RCC 7860 (cell line): Measurements from ENCODE around the gene KRTAP5-3.

Experiments used
- DNase-seq: peaks from one replicate; pipeline ENCODE4 v3.0.0-alpha.2; 2015; ENCODE audit warnings: low spot score
- FAIRE-seq: peaks from 2 replicates; lab custom pipeline; 2012; peaks lifted over from hg19 to GRCh38; lab: Jason Lieb, UNC

The KRTAP5-3 gene

DNA sequence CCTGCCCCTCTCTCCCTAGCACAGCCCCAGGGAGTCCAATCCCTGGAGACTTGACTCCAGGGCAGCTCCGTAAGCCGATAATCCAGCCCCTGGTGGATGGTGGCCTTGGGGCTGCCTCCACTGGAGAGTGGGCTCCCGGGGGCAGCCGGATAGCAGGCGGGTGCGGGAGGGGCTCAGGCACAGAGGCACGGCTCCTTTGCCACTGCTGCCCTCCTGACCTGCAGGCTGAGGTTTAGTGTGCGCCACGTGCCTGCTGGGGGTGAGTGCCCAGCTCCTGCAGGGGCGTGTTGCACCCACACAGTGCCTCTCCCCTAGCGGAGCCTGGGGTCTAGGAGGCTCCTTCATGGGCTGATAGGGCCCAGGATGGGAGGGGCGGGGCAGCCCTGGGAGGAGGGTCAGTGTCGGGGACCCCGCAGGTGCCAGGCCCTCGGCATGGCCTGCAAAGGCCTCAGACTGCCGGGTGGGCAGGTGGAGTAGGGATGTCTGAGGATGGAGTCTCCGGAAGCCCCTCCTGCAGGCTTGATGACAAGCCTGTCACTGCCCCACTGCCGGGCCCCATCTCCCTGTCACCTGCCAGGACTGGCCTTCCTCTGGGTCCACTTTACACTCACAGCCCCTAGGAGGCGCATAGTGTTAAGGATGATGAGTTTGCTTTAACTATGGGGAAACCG, 41.7 kb downstream of the KRTAP5-3 start:
- no peak for FAIRE-seq

DNA sequence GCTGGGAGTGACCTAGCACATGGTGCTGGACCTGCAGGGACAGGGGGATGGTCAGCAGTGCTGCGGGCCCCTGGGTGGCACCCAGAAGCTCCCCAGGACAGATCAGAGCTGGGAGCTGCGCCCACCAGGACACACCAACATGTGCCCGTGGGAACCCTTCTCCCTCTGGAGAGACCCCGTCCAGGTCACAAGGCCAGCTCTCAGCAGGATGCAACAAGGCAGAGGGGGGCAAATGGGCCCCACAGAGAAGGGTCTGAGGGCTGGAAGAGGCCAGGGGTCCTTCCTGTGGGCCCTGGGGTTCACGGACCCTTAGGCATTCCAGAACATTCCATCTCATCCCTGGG, 42.4 kb downstream of the KRTAP5-3 start:
- DNase-seq = no peak
- no peak for FAIRE-seq

More for the DNA sequence above, 41.7 kb downstream of the KRTAP5-3 start:
- no peak for DNase-seq

DNA sequence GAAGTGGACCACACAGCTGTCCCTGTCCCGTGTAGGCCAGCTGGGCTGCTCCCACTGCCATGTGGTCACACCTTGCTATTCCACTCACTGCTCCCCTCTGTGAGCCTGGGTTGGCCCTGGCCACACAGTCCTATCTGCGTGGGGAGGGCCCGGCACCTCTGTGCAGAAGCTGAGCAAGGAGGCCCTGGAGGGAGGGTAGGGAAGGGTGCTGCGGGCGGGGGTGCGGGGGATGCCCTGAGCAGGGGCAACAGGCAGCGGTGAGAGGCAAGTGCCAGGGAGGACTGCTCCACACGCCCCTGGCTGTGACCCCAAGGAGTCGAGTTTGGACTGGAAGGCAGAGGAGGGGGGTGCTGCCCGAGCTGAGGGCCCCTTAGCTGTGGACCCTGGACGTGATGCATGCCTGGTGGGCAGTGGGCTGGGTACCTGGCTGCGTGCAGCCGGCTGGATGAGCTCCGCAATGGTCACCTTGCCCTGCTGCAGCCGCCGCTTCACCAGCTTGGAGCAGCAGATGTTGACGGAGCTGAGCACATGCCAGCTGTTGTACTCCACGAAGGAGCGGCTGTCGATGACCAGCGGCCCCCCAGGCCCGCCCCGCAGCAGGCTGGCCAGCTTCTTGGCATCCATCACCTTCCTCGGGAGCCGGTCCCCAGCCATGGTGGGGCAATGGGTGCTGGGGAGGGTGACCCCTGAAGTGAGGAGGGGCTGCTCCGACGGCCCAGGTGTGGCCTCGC, 42.9 kb downstream of the KRTAP5-3 start:
- DNase-seq (no peak), FAIRE-seq (no peak)

DNA sequence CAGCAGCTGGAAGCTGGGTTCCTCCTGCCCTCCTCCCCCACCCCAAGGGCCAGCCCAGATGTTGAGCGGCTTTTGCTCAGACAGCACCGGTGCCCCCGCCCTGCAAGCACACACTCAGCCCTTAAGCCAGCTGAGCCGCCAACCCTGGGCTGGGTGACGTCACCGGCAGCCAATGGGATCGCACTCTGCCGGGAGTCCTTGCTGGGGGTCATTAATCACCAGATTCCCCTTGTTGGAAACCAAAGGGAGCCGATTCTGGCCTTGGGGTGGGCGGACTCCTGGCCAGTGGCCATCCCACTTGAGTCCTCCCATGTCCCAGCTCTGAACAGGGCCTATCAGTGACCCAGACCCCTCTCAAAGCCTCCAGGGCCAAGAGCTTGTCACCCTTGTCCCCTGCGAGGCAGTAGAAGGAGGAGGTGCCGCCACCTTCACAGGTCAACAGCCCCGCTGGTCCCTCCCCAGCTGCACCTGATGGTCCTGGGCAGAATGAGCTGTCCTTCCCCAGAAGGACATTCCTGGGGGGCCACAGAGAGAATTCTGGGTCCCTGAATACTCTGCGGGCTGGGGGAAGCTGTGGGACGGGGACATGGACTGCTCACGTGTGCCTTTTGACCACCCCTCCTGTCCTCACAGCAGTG, 43.6 kb downstream of the KRTAP5-3 start:
- DNase-seq (peak; percentile 67), FAIRE-seq (no peak)

DNA sequence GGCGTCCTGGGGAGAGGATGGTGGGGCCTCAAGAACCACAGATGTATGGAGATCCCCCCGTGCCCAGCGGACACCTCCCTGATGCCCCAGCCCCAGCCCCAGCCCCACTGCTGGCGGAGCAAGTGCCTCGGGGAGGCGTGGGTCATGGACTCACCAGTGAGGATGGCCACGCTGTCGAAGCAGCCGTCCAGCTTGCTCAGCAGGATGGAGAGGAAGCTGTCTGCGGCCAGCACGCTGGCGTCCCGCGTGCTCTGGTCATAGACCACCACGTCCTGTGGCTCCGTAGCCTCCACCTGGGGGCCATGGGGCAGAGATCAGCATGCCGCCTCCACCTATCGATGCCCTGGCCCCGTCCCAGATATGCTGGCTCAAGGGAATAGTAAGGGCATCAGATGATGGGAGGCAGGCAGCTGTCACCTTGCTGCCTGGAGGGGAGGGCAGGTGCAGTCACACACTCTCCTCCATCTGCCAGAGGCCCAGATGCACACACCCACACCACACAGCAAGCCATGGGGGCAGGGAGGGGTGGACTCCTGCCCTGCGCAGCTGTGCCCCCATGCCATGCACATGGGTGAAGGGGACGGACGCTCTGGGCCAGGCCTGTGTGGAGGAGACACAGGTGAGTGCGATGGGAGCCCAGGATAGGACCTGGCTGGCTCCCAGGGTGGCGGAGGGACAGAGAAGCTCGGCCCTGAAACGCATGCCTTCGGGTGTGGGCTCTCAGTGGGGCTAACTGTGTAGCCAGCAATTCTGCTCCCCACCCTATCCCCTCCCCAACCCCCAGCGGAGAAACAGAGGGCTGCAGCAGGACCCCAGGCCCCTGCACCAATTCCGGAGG, 44.3 kb downstream of the KRTAP5-3 start:
- FAIRE-seq (no peak), DNase-seq (no peak)

DNA sequence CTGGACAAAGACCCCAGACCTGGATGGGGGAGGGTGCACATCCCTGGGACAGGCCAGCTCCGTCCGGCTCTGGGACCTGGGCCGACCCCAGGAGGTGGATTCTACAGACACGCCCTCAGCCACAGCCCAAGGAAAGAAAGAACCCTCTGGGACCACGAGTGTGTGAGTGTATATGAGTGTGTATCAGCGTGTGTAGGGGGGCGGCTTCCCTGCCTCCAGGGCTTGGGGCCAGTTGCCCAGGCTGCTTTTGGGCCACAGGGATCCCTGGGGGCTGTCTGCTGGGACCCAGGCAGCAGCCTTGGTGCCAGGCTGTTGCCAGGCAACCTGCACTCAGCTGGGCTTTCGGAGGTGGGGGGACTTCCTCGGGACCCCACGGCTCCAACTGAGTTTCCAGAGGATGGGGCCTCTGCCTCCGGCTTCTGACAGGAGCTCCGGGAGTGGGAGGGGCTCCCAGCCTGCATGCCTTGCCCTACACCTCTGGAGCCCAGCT, 45.1 kb downstream of the KRTAP5-3 start:
- FAIRE-seq (no peak), DNase-seq (no peak)

DNA sequence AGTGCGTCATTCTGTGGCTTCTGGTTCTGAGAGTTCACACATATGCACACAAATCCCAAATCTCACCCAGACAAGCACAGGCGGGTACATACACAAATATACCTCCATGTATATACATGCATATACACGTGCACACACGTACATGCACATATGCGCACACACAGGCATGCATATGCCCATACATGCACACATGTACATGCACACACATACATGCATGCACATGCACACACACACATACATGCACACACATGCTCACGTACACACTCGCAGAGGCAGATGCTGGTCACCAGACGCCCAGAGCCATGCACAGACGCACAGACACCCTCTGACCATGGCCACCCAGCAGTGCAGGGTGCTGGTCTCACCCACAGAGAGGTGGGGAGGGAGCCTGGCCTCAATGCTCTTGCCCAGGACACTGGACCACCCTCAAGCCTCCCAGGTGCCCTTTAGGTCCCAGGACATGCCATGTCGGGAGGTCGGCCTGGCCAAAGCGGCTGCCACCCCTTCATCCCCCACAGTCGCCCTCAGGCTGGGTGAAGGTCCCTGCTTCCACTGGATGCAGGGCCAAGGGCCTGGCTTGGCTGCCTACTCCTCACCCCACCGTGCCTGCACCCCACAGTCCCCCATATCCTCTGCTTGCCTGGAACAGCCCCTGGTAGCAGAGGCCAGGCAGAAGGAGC, 45.7 kb downstream of the KRTAP5-3 start:
- DNase-seq (no peak), FAIRE-seq (no peak)

DNA sequence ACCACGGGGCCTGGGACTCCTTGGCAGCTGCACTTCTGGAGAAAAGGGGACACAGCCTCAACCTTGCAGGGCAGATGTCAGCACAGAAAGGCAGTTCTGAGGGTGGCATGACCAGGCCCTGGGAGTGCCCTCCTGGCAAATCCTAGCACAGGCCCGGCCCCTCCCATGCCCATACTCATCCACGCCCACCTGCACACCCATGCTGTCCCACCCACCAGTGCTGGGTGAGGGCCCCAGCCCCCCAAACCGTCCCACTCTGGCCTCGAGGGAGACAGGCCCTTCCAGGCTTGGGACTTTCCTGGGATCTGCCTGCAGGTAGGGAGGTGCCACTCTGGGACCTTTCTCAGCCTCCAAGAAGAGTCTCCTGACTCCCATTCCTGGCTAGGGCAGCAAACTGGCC, 46.3 kb downstream of the KRTAP5-3 start:
- DNase-seq = no peak
- FAIRE-seq = no peak

DNA sequence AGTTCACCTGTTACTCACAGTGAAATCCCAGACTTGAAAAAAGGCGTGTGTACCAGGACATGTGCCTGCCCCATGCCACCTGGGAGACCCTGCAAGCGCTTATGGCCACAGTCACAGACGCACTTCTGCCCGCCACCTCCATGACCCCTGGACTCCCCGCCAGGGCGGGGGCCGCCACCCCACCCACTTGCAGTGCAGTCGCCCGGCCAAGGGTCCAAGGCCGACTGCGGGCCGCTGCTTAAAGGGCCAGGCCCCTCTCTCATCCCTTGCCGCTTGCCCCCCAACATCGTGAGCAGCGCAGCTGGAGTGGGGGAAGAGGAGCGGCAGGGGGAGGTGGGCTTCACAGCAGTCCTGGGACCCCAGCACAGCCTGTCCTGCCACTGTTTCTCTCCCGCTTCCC, 47.0 kb downstream of the KRTAP5-3 start:
- FAIRE-seq = no peak
- DNase-seq = no peak

DNA sequence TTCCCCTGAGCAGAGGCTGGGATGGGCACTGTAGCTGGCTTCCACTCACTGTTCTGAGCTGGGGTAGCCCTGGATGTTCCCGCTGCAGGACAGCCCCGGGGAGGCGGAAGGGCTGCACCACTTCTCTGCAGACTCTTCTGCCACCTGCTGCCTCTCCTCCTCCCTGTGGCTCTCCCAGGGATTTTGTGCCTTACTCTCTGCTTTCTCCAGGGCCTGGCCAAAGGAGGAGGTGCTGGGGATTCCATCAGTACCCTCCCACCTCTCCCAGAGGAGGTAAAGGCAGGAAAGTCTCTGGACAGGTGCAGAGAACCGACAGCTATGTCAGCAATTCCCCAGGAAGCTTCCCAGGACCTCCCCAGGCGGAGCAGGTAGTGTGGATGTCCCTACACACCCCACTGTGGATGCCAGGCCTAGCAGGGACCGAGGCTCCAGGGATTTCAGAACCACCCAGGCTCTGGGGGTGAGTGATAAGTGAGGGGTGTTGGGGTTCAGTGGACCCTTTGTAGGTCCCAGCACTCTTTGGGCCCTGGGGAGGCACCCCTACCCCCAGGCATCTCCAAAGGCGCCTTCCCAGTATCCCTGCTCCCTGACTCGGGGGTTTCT, 47.5 kb downstream of the KRTAP5-3 start:
- DNase-seq = no peak
- FAIRE-seq = no peak

DNA sequence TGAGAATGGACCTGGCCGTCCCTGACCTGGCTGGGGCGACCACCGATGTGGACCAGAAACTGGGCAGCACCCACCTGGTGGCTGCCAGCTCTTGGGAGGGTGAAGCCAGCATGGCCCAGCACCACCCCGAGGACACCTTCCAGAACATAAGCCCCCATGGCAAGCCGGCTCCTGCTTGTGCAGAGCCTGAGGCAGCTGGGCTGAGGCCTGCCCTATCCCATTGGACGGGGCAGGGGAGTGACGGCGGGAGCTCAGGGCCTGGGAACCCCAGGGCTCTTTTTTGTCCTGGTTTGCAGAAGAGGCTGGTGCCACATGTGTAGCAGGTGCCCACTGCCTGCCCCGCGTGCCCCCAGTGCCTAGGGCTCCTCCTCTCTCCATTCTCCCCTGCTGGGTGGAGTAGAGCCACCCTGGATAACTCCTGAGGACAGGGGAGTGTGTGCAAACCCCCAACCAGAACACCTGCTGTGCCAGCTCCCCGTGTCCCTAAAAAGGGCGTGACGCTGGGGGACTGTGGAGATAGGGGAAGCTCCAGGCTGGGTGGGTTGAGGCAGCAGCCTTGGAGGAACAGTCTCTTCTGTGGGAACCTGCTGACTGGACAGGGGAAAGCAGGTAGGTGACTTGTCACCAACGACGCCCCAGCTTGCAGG, 48.1 kb downstream of the KRTAP5-3 start:
- no peak for FAIRE-seq
- no peak for DNase-seq

DNA sequence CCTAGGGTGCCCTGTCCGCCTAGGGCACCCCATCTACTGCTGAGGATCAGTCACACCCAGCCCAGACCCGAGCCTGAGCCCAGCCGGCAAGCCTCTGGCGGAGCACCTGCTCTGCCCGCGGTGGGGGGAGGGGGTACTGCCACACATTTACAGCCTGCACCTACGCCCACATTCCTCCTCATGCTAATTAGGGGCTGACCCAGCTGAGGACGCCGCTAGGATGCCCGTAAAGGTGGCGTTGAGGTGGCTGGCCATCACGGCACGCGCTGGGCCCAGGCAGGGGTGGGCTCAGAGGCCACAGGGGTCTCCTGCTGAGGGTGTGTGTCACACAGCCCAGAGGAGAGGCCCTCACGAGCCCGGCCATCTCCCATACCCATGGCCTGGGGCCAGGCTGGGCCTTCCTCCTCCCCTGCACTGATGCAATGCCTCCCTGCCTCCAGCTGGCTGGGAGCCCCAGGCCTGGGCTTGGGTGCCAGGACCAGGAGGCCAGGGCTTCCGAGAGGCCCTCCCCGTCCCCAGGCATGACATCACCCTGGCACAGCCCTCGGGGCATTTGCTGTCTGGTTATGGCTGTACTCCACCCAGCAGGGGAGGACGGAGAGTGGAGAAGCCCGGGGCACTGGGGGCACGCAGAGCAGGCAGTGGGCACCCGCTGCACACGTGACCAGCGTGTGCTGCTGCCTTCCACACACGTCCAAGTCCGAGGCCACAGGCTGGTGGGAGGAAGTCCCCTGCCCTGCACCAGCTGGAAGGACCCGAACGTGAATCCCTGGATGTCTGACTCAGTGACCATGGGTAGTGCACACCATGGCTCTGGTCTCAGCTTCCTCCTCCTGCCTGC, 48.9 kb downstream of the KRTAP5-3 start:
- peak; percentile 78 for FAIRE-seq
- DNase-seq = peak; percentile 90

DNA sequence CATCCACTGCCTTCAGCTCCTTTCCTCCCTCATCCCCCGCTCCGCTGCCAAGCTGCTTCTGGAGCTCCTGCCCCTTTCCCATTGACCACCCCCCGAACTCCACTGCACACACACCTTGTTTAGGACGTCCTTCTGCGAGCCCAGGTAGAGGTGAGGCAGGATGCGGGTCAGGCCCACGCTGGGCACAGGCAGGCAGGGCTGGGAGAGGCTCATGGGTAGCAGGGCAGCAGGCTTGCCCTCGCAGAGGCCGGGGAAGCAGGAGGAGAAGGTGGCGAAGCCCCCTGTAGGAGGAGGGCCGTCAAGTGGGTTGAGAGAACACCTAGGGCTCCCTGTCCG, 49.5 kb downstream of the KRTAP5-3 start:
- FAIRE-seq (no peak), DNase-seq (no peak)

DNA sequence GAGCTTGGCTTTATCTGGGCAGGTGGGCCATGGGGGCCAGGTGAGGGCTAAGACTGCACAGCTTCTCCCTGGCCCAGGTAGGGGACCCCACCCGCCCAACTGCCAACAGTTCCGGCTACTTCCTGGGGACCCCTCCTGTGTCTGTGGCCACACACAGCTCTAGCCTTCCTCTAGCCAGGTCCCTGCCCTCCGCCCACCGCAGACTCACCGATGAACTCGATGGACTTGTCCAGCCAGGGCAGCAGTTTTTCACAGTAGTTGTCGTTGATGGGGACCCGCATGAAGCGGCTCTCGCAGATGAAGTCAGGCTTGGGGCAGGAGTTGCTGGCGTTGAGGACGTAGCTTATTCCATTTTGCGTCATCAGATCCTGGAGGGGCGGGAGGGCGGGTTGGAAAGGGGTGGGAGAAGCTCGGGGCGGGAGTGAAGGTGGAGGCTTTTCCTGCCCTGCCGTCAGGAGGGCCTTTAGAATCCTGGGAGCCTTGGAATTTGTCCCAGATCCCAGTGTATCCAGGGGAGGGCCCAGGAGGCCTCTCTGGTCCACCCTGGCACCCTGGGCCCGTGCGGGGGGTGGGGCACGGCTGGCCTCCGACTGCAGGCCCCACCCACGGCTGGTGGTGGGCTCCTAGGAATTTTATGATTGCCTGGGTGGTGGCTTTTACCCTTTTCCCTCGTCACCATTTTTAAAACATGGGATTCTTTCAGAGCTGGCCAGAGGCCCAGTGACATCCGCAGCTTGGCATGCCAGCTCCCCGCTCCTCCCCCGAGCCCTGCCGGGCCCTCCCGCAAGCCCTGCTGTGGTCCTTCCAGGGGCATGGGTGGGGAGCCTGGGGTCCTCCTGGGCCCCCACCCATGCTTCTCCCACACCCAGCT, 50.1 kb downstream of the KRTAP5-3 start:
- FAIRE-seq (no peak), DNase-seq (peak; percentile 75)
